Stimulated activated CD8-positive, alpha-beta memory T cell treated with anti-CD3 and anti-CD28 coated beads, Interleukin-2, amount 100 ng/mL, for 48 hours (primary cell): ENCODE results near the gene PLXNA4.
"Not testable (repeated sequence)": the region's sequence is repeated elsewhere in the genome, so short reads cannot be mapped to it uniquely, and the experiment has no call there.

Experiments
- DNase-seq, 2 donors: peaks; one replicate each; pipeline ENCODE4 v3.0.0-alpha.2; 2020; ENCODE audit warnings: low read depth in 2 of 2

The PLXNA4 gene

GRCh38 chr7:132390705-132391104 lies 185.6 kb downstream of the PLXNA4 start:
- DNase-seq = no peak

GRCh38 chr7:132390049-132390448 lies 186.2 kb downstream of the PLXNA4 start:
- not testable (repeated sequence) for DNase-seq

GRCh38 chr7:132388688-132389087 lies 187.6 kb downstream of the PLXNA4 start:
- DNase-seq = no peak

- no peak for DNase-seq
Observed at GRCh38 chr7:132387596-132387995, 188.7 kb downstream of the PLXNA4 start.

GRCh38 chr7:132386201-132386681 lies 190.0 kb downstream of the PLXNA4 start:
- DNase-seq = no peak

GRCh38 chr7:132383962-132384361 lies 192.3 kb downstream of the PLXNA4 start:
- no peak for DNase-seq

- no peak for DNase-seq
Observed at GRCh38 chr7:132381742-132382472, 194.4 kb downstream of the PLXNA4 start.

- DNase-seq = no peak
Observed at GRCh38 chr7:132380059-132380458, 196.2 kb downstream of the PLXNA4 start.

- no peak for DNase-seq
Observed at GRCh38 chr7:132379292-132379691, 197.0 kb downstream of the PLXNA4 start.

GRCh38 chr7:132377703-132378584 lies 198.3 kb downstream of the PLXNA4 start:
- no peak for DNase-seq

- no peak for DNase-seq
Observed at GRCh38 chr7:132377015-132377414, 199.3 kb downstream of the PLXNA4 start.

GRCh38 chr7:132376361-132377013 lies 199.8 kb downstream of the PLXNA4 start:
- no peak for DNase-seq

- no peak for DNase-seq
Observed at GRCh38 chr7:132373879-132374278, 202.4 kb downstream of the PLXNA4 start.

- DNase-seq = no peak
Observed at GRCh38 chr7:132373041-132373440, 203.2 kb downstream of the PLXNA4 start.

- DNase-seq = no peak
Observed at GRCh38 chr7:132371948-132372347, 204.3 kb downstream of the PLXNA4 start.

GRCh38 chr7:132368246-132368900 lies 207.9 kb downstream of the PLXNA4 start:
- no peak for DNase-seq

- DNase-seq = no peak
Observed at GRCh38 chr7:132367795-132368194, 208.5 kb downstream of the PLXNA4 start.

- DNase-seq = no peak
Observed at GRCh38 chr7:132367004-132367403, 209.3 kb downstream of the PLXNA4 start.

- no peak for DNase-seq
Observed at GRCh38 chr7:132364226-132364625, 212.0 kb downstream of the PLXNA4 start.

- DNase-seq = no peak
Observed at GRCh38 chr7:132362059-132362458, 214.2 kb downstream of the PLXNA4 start.

GRCh38 chr7:132361146-132361545 lies 215.1 kb downstream of the PLXNA4 start:
- DNase-seq = no peak

- no peak for DNase-seq
Observed at GRCh38 chr7:132359743-132360142, 216.5 kb downstream of the PLXNA4 start.
